GM12878 (cell line): ENCODE data around the gene CHRNG. TPM values are rescaled to one million over a fixed set of nuclear protein-coding genes. Genes with fewer than 3 reads are reported as not detected.

ENCODE experiments used
- ATAC-seq: fragments of 200-7000 bp; cut with Tn5 transposase; 3 replicates; pipeline ENCODE4 v1.9.1; 2020; ENCODE audit warnings: mild to moderate bottlenecking, moderate library complexity
- BruUV-seq: library from RNA; stranded (reverse); fragments of 400-500 nt; replicated peaks from 2 replicates; lab custom pipeline; 2021; lab: Mats Ljungman, UMichigan
- CTCF ChIA-PET: fragments of 300-600 bp; sonication (Branson Sonifier 250); formaldehyde crosslinking; extraction: SDS; loops from one replicate; lab custom pipeline; 2021; ENCODE audit warnings: inconsistent platforms; lab: Yijun Ruan, JAX
- POLR2A ChIA-PET: fragments of 350-600 bp; formaldehyde crosslinking; extraction: SDS; loops from one replicate; lab custom pipeline; 2021; ENCODE audit warnings: inconsistent platforms; lab: Charles Lee
- RAD21 ChIA-PET: fragments of 300-600 bp; sonication (Branson Sonifier 250); formaldehyde crosslinking; loops from one replicate; lab custom pipeline; 2023; ENCODE audit warnings: antibody characterized with exemption; ENCODE audit not compliant: unreplicated experiment; lab: Charles Lee
- SMC1A ChIA-PET: fragments of 300-600 bp; sonication (Branson Sonifier 250); formaldehyde crosslinking; loops from one replicate; lab custom pipeline; 2023; ENCODE audit not compliant: unreplicated experiment, uncharacterized antibody; lab: Charles Lee
- DNase-seq: peaks from one replicate; pipeline ENCODE4 v3.0.0-alpha.2; 2011; ENCODE audit warnings: low read depth, low spot score
- FAIRE-seq: peaks from 3 replicates; lab custom pipeline; 2011; peaks lifted over from hg19 to GRCh38; lab: Jason Lieb, UNC
- H2AFZ ChIP-seq: 2 replicates; pipeline ENCODE4 v1.6.0; 2011; ENCODE audit warnings: low read depth, low read length, control low read depth; ENCODE audit not compliant: control insufficient read depth
- H3K27ac ChIP-seq: 2 replicates; pipeline ENCODE4 v1.5.1; 2011; ENCODE audit warnings: control low read depth; ENCODE audit not compliant: control insufficient read depth, insufficient read depth
- H3K27me3 ChIP-seq, 2 experiments: replicated peaks in 1 of 2; 2 replicates each; pipeline versions ENCODE4 v1.6.0 to v1.6.1; 2011; ENCODE audit warnings: low read length in 1 of 2; ENCODE audit not compliant: control insufficient read depth in 2 of 2, insufficient read depth in 2 of 2
- H3K36me3 ChIP-seq, 2 experiments: 2 replicates each; pipeline ENCODE4 v1.5.1; 2011; ENCODE audit warnings: low read length in 1 of 2; ENCODE audit not compliant: control insufficient read depth in 2 of 2, insufficient read depth in 2 of 2
- H3K4me1 ChIP-seq: 2 replicates; pipeline ENCODE4 v1.6.1; 2011; ENCODE audit warnings: mild to moderate bottlenecking, low read length, moderate library complexity, mixed read lengths; ENCODE audit not compliant: control insufficient read depth, insufficient read depth
- H3K4me2 ChIP-seq: 2 replicates; pipeline ENCODE4 v1.6.0; 2011; ENCODE audit warnings: control low read depth; ENCODE audit not compliant: control insufficient read depth, insufficient read depth
- H3K4me3 ChIP-seq: fragments of 200-600 bp; sonication (generic); 2 replicates; pipeline ENCODE4 v1.5.1; 2016
- H3K79me2 ChIP-seq: 2 replicates; pipeline ENCODE4 v1.6.0; 2011; ENCODE audit warnings: low read length; ENCODE audit not compliant: control insufficient read depth, insufficient read depth
- H3K9ac ChIP-seq: 2 replicates; pipeline ENCODE4 v1.8.0; 2011; ENCODE audit warnings: low read length, control low read depth, mixed read lengths; ENCODE audit not compliant: control insufficient read depth, insufficient read depth
- H3K9me3 ChIP-seq: replicated peaks from 3 replicates; pipeline ENCODE4 v1.5.1; 2011; ENCODE audit warnings: mild to moderate bottlenecking, low read length; ENCODE audit not compliant: control insufficient read depth, insufficient read depth
- H4K20me1 ChIP-seq: 2 replicates; pipeline ENCODE4 v1.6.0; 2011; ENCODE audit not compliant: control insufficient read depth, insufficient read depth
- JUND ChIP-seq: IDR thresholded peaks from 2 replicates; pipeline ENCODE4 v1.6.1; 2012; ENCODE audit warnings: low read depth, mild to moderate bottlenecking, low read length, improper control_type of control experiment, moderate library complexity
- PAX5 ChIP-seq: IDR thresholded peaks from 2 replicates; pipeline ENCODE4 v1.6.1; 2011; ENCODE audit warnings: low read depth, low read length, borderline replicate concordance
- POLR2A ChIP-seq: IDR thresholded peaks from 2 replicates; pipeline ENCODE4 v1.6.1; 2011; ENCODE audit warnings: low read depth, mild to moderate bottlenecking, low read length
- WGBS: methylation state at CpG from one replicate; pipeline ENCODE4 v1.1.6; 2016; ENCODE audit warnings: low lambda C conversion rate; ENCODE audit not compliant: insufficient replicate concordance, insufficient coverage; ENCODE audit errors: missing lambda C conversion rate; 5-methylcytosine and 5-hydroxymethylcytosine counted together
- in situ Hi-C: fragments of 300-500 bp; cut with MboI; formaldehyde crosslinking; loops from 9 replicates; pipeline ENCODE4 v1.14.3; 2018; ENCODE audit warnings: mixed read lengths
- intact Hi-C: fragments of 100-400 bp; cut with micrococcal nuclease; formaldehyde crosslinking; loops from one replicate; pipeline ENCODE4 v1.14.2; 2022; ENCODE audit not compliant: unreplicated experiment
- polyA plus RNA-seq, 11 experiments: library from polyadenylated mRNA; depleted of rRNA in 4 of 11; unstranded in 6 of 11; stranded (reverse) in 5 of 11; fragments of >200 nt; fragmentation: Nextera tagmentation in 4 of 11; fragmentation: Illumina TruSeq in 1 of 11; extraction: Ambion mirVana in 4 of 11; extraction: Trizol in 1 of 11; gene quantifications; 1 replicate in 1 of 11; 2 replicates in 10 of 11; pipeline versions ENCODE4 v1.2.1 to v1.2.3, GENCODE V29; 2011 to 2016; ENCODE audit warnings: inconsistent platforms in 2 of 11, missing spikeins in 2 of 11, low read depth in 1 of 11
- total RNA-seq, 4 experiments: library from RNA; depleted of rRNA in 3 of 4; stranded (reverse); fragments of >200 nt in 3 of 4; fragmentation: Illumina TruSeq in 1 of 4; extraction: Trizol in 1 of 4; gene quantifications; 2 replicates each; pipeline versions ENCODE4 v1.2.1 to v1.2.3, GENCODE V29; 2013 to 2021

Gene CHRNG
- total and polyA plus RNA-seq, 10 of the 15 experiments (the other 5 are each of a cell fraction or from before 2014, with no cell fraction given), result 0.17 TPM; not detected in 9

DNA sequence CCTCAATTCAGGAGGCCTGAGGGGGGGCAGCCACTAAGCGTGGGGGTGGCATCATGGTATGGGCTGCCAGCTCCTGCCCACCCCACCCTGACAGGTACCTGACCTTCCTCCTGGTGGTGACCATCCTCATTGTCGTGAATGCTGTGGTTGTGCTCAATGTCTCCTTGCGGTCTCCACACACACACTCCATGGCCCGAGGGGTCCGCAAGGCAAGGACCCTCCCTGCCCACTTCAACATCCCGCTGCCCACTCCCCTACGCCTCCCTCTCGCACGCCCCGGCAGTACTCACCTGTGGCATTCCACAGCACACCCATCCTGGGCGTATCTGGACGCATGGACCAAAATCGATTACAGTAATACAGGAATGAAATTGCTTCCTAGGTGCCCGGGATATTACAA, 4.0 kb downstream of the CHRNG start:
- intact Hi-C loops, result no loop called here
- Histone ChIP-seq H3K9ac (no peak overlapping the region), H3K4me1 (peaks cover 4% of the 10 kb centered on the region; the same call in 1 of the 2 replicates), H3K9me3 (no peaks in the 10 kb centered on the region; the same call in 2 of the 3 replicates), H3K36me3 (no peaks in the 10 kb centered on the region; a peak in 1 of 4 replicates), H3K4me2 (no peak overlapping the region), H4K20me1 (no peaks in the 10 kb centered on the region), H3K27ac (no peak overlapping the region), H3K79me2 (no peaks in the 10 kb centered on the region; the same call in 1 of the 2 replicates), H3K4me3 (no peak overlapping the region), H3K27me3 (no peaks in the 10 kb centered on the region), H2AFZ (no peak overlapping the region)
- ATAC-seq, result no peak
- DNase-seq, result no peak
- POLR2A ChIA-PET, result no interaction called here
- 93% methylated on average over 13 of the region's 14 CpGs for WGBS
- BruUV-seq, result no TSS peak
- CTCF ChIA-PET, result no interaction called here
- TF ChIP-seq POLR2A (peak; percentile 3; the same call in 1 of the 2 replicates), PAX5 (no peak)
- in situ Hi-C loops, result no loop called here
- SMC1A ChIA-PET, result no interaction called here
- FAIRE-seq, result no peak
- RAD21 ChIA-PET, result no interaction called here

DNA sequence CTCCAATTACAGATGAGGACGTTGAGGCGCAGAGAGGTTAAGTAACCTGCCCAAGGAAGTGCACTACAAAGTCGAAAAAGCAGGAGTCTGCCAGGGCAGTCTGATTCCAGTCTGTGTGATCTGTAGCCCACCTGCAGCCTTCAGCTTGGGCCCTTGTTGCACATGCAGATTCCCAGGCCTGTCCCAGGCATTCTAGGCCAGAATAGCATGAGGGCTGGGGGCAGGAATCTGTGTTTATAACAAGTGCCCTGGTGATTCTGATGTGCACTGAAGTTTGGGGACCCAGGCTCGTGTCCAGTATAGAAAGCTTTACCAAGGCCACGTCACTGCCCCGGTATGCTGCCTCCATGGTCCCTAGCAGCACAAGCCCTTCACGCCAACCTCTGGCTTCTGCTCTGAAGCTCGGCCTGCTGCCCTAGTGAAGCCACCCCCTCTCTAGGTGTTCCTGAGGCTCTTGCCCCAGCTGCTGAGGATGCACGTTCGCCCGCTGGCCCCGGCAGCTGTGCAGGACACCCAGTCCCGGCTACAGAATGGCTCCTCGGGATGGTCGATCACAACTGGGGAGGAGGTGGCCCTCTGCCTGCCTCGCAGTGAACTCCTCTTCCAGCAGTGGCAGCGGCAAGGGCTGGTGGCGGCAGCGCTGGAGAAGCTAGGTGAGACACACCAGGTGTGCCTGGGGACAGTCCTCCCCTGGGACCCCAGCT, 4.6 kb downstream of the CHRNG start:
- WGBS, result 98% methylated on average over 19 of the region's 19 CpGs
- POLR2A ChIA-PET, result no interaction called here
- TF ChIP-seq JUND (no peak), POLR2A (peak; percentile 54)
- TF ChIP-seq, all 136 proteins: peak for 1
- Histone ChIP-seq H3K36me3 (no peaks in the 10 kb centered on the region; a peak in 1 of 4 replicates), H3K4me2 (no peak overlapping the region), H2AFZ (no peak overlapping the region), H4K20me1 (no peaks in the 10 kb centered on the region), H3K27me3 (no peaks in the 10 kb centered on the region), H3K27ac (no peak overlapping the region), H3K4me1 (peaks cover 4% of the 10 kb centered on the region; the same call in 1 of the 2 replicates), H3K9ac (no peak overlapping the region), H3K4me3 (no peak overlapping the region), H3K9me3 (no peaks in the 10 kb centered on the region; the same call in 2 of the 3 replicates), H3K79me2 (no peaks in the 10 kb centered on the region; the same call in none of the 2 replicates)
- RAD21 ChIA-PET, result no interaction called here
- no TSS peak for BruUV-seq
- intact Hi-C loops (no loop called here), in situ Hi-C loops (no loop called here)
- no peak for DNase-seq
- SMC1A ChIA-PET, result no interaction called here
- CTCF ChIA-PET, result no interaction called here
- ATAC-seq, result no peak
- no peak for FAIRE-seq
